GF-D8 (cell line): ENCODE measurements around the gene NKX2-1.
"Not testable (repeated sequence)": the region's sequence is repeated elsewhere in the genome, so short reads cannot be mapped to it uniquely, and the experiment has no call there.

Experiments used
- DNase-seq: peaks from one replicate; lab custom pipeline; 2025; lab: John Stamatoyannopoulos, UW

NKX2-1 gene

GRCh38 chr14:36505181-36505815 lies 14.7 kb downstream of the NKX2-1 start:
- DNase-seq, result no peak

GRCh38 chr14:36504771-36505175 lies 15.3 kb downstream of the NKX2-1 start:
- DNase-seq, result no peak

GRCh38 chr14:36503771-36504741 lies 16.0 kb downstream of the NKX2-1 start:
- no peak for DNase-seq

GRCh38 chr14:36502558-36503508 lies 17.2 kb downstream of the NKX2-1 start:
- DNase-seq, result no peak

- DNase-seq, result no peak
Measured at GRCh38 chr14:36498938-36499337, 21.1 kb downstream of the NKX2-1 start.

GRCh38 chr14:36496346-36496745 lies 23.7 kb downstream of the NKX2-1 start:
- DNase-seq, result no peak

GRCh38 chr14:36495666-36496065 lies 24.4 kb downstream of the NKX2-1 start:
- no peak for DNase-seq

- DNase-seq, result no peak
Measured at GRCh38 chr14:36493761-36494160, 26.3 kb downstream of the NKX2-1 start.

- no peak for DNase-seq
Measured at GRCh38 chr14:36485773-36486172, 34.3 kb downstream of the NKX2-1 start.

GRCh38 chr14:36479344-36479743 lies 40.7 kb downstream of the NKX2-1 start:
- no peak for DNase-seq

GRCh38 chr14:36478782-36479181 lies 41.2 kb downstream of the NKX2-1 start:
- no peak for DNase-seq

- no peak for DNase-seq
Measured at GRCh38 chr14:36477266-36477665, 42.8 kb downstream of the NKX2-1 start.

GRCh38 chr14:36476061-36476460 lies 44.0 kb downstream of the NKX2-1 start:
- not testable (repeated sequence) for DNase-seq

GRCh38 chr14:36474593-36474992 lies 45.4 kb downstream of the NKX2-1 start:
- no peak for DNase-seq

GRCh38 chr14:36471431-36471830 lies 48.6 kb downstream of the NKX2-1 start:
- DNase-seq, result no peak

GRCh38 chr14:36467332-36467731 lies 52.7 kb downstream of the NKX2-1 start:
- DNase-seq, result no peak
